ENCODE measurements around the gene TEX52.
A peak's percentile ranks its signal among the peaks of the same experiment; 100 is the strongest.

TEX52 gene

GRCh38 chr12:2886768-2887450, 30.1 kb upstream of the TEX52 start:
- no peak for TF ChIP-seq CTCF (IDR thresholded peaks at IDR 0.05; ENCODE audit: extremely low read depth, insufficient read depth, missing control alignments)
- DNase-seq (ENCODE audit: low spot score), result no peak
- in situ Hi-C loops (cut with MboI; ENCODE audit: low pct_unique_long_range_greater_than_20kb, low sequenced_read_pairs, unreplicated experiment), result loop anchor here (25.0 kb wide), 1 partner anchor 150 kb away; no protein-coding TSS in a partner anchor

- in situ Hi-C loops (cut with MboI; ENCODE audit: low pct_unique_long_range_greater_than_20kb, low sequenced_read_pairs, unreplicated experiment), result loop anchor here (25.0 kb wide), 1 partner anchor 152 kb away; no protein-coding TSS in a partner anchor
- no peak for DNase-seq (ENCODE audit: low spot score)
- no peak for TF ChIP-seq CTCF (IDR thresholded peaks at IDR 0.05; ENCODE audit: extremely low read depth, insufficient read depth, missing control alignments)
Observed at GRCh38 chr12:2884810-2885209, 28.0 kb upstream of the TEX52 start.

GRCh38 chr12:2879853-2880252, 23.0 kb upstream of the TEX52 start:
- in situ Hi-C loops (cut with MboI; ENCODE audit: low pct_unique_long_range_greater_than_20kb, low sequenced_read_pairs, unreplicated experiment), result loop anchor here (25.0 kb wide), 1 partner anchor 157 kb away; no protein-coding TSS in a partner anchor
- no peak for DNase-seq (ENCODE audit: low spot score)
- TF ChIP-seq CTCF (IDR thresholded peaks at IDR 0.05; ENCODE audit: extremely low read depth, insufficient read depth, missing control alignments), result no peak

- in situ Hi-C loops (cut with MboI; ENCODE audit: low pct_unique_long_range_greater_than_20kb, low sequenced_read_pairs, unreplicated experiment), result loop anchor here (25.0 kb wide), 1 partner anchor 159 kb away; no protein-coding TSS in a partner anchor
- no peak for TF ChIP-seq CTCF (IDR thresholded peaks at IDR 0.05; ENCODE audit: extremely low read depth, insufficient read depth, missing control alignments)
- peak; percentile 47 for DNase-seq (ENCODE audit: low spot score)
Observed at GRCh38 chr12:2877953-2878732, 21.3 kb upstream of the TEX52 start.

- TF ChIP-seq CTCF (IDR thresholded peaks at IDR 0.05; ENCODE audit: extremely low read depth, insufficient read depth, missing control alignments), result no peak
- peak; percentile 97 for DNase-seq (ENCODE audit: low spot score)
- in situ Hi-C loops (cut with MboI; ENCODE audit: low pct_unique_long_range_greater_than_20kb, low sequenced_read_pairs, unreplicated experiment), result loop anchor here (25.0 kb wide), 1 partner anchor 160 kb away; no protein-coding TSS in a partner anchor
Observed at GRCh38 chr12:2877047-2877952, 20.5 kb upstream of the TEX52 start, which contains the start of the genes FOXM1 and RHNO1. Gene FOXM1, minus strand, starts transcription at chr12:2877174. Its CDS starts 2,696 bp downstream, at chr12:2874478. Gene RHNO1, plus strand, starts transcription at chr12:2877223. Its CDS starts 8,144 bp downstream, at chr12:2885367.

Measured in GM13977 (cell line).